ENCODE measurements around the gene ZNF662.

GRCh38 chr3:42871592-42872196 is 34.2 kb upstream of the ZNF662 start:
- no peak for TF ChIP-seq CTCF (IDR thresholded peaks at IDR 0.05; ENCODE audit: low read length)
- TF ChIP-seq EZH2phosphoT487 (IDR thresholded peaks at IDR 0.05; ENCODE audit: low read length): no peak
- no peak for TF ChIP-seq EZH2 (optimal IDR thresholded peaks at IDR 0.05; ENCODE audit: low read depth, low read length)
